ENCODE data around the gene MGAT5.

The MGAT5 gene

DNA sequence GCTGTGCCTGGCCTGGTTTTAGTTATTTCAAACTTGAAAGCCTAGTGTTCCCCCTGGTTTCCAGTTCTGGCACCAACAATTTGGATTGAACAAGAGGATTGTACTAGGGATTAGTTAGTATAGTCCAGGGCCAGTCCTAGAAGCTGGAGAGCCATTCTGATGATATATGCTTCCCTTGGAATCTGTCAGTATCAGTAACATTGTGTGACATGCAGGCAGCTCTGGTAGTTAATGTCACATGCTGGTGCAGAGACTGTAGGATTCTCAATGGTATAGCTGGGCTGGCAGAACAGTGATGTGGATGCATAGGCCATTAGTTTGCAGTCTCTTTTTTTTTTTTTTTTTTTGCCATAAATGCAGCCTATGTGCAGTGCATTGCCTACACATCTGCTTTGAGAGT, 3.6 kb downstream of the MGAT5 start:
- no peak for DNase-seq

DNA sequence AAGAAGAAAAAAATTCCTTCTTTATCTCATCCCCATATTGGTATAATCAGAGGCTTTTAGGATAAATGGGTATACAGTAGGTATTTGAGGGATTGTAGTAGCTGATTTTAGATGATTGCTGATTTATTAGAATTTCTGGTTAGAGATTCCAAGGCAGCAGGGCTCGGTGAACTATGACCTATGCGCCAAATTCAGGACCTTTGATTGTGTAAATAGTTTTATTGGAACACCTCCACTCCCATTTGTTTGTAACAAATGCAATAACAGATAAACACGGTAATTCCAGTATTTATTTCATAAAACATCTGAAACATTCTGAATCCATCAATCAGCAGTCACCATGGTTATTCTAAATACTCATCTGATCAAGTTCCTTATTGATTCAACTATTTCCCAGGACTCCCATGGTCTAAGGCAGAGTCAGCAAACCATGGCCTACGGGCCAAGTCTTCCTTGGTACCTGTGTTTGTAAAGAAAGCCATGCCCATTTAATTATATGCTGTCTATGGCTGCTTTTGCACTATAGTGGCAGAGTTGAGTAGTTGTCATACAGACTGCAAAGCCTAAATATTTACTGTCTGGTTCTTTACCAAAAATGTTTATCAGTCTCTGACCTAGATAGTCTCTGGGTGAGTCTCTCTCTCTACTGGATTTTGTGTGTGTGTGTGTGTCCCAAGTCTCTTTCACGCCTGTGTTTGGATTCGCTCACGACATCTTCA, 4.3 kb downstream of the MGAT5 start:
- no peak for DNase-seq

DNA sequence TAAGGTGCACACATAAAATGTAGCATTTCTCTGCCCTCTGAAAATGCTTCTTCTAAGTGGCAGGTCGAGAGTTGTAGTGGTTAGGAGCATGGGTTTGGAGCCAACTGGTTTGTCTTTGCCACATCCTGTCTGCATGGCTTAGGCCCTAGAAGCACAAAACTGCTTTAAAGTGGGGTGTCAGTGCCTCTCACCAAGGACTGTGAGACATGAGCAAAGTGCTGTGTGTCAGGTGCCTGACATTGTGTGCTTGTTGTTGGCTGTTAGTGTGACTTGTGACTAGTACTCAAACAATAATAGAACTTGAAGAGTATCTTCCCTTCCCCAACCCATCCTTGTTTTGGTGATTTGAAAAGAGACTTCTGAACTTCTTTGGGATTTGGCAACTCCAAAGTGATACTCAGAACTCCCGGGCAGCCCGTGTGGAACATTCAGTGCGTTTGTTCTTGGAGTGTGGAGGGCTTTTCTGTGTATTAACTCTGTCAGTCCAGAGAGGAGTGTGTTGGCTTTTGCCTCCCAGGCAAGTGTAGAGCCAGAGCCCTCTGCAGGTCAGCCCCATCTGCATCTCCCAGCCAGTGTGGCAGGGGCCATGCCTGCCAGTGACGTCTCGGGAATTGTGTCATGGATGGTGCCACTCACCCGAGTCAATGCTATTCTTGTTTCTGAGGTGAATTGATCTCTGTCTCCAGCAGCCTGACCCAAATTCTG, 5.0 kb downstream of the MGAT5 start:
- DNase-seq: no peak

DNA sequence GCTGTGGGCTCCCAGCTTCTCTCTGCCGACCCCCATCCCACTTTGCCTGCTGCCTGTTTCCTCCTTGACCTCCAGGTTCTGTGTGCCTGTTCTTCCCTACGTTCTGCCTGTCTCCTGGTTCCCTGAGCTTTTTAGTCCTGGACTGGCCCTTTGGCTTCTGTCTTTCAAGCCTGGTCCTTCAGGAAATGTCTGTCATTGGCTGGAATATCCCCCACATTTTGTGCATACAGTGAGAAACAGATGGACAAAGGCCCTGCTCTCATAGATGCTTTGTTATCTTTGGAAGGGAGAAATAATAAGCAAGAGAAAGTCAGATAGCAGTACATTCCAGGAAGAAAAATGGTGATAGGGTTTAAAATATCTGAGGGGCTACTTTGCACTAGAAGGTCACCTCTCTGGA, 5.7 kb downstream of the MGAT5 start:
- no peak for DNase-seq

DNA sequence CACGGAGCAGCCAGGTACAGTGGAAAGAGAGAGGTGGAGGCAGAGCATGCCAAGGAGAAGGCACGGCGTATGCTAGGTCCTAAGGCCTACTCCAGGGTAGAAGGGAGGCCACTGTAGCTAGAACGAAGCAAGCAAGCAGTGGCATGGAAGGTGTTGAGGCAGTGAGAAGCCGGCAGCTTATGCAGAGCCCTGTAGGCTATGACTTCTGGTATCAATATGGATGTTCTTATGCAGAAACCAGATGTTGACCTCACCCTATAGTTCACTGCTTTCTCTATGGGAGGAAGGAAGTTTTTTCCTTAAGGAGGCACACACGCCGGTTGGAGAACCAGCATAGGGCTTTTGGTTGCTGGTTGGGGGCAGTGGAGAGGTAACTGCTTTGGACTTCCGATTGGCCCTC, 6.1 kb downstream of the MGAT5 start:
- no peak for DNase-seq

DNA sequence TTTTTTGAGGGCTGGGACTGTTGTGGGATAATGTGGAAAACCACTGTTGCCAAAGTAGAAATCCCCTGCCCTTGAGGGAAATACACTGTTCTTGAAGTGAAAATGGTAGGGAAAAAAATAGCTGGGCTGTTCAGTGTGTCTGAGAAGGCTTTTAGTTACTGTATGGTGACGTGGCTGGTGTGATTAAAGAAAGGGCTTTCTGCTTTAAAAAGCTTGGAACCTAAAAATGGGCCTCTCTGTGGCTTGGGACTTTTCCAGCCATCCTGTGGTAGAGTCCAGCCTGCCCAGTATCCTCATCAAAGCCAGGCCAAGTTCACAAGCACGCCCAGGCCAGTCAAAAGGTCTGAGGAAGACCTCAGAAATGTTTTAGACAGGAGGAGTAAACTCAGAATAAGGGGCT, 6.8 kb downstream of the MGAT5 start:
- DNase-seq: no peak

DNA sequence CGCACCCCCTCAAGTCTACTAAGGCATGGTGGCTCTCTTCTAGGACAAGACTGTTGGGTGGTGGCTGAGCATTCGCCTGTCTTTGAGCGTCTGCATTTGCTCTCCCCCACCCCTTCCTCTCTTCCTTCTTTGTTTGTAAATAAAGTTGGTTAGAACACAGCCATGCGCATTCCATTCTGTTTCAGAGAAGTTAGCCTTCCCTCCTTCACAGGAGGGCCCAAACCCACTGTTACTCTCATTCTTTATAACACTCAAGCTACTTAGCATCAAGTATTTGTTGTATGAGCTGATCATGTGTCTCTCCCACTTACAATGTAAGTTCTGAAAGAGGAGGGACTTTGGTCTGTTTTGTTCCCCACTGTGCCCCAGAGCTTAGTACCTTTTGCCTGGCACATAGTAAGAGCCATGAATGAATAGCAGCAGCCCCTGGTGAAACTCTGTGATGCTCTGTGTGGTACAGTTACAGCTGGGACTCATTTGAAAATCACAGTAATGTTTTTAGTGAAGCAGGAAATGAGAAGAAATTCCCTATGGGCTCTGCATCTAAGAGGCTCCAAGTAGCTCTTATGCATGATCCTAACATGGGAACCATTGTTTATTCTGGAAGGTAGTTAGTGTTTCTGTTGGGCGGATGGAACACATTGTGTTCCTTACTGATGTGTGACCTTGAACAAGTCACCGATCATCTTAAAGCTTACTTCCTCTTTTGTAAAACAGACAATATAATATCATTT, 7.7 kb downstream of the MGAT5 start:
- no peak for DNase-seq

DNA sequence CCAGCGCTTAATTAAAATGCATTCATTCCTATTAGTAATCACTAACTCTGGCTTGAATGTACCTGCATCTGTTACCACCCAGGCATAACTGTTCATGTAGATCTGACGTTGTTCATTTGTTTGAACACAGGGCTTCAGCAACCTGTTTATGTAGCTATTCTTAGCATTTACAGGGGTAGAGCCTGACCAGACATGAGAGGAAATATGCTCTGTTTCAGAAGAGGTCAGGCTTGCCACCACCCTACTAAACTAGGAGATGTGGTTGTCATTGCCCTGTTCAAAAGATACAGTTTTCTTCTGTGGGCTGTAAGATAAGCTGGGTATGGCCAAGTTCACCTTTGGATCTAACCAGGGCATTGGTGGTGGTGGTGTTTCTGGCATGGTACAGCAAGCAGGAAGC, 8.8 kb downstream of the MGAT5 start:
- no peak for DNase-seq

DNA sequence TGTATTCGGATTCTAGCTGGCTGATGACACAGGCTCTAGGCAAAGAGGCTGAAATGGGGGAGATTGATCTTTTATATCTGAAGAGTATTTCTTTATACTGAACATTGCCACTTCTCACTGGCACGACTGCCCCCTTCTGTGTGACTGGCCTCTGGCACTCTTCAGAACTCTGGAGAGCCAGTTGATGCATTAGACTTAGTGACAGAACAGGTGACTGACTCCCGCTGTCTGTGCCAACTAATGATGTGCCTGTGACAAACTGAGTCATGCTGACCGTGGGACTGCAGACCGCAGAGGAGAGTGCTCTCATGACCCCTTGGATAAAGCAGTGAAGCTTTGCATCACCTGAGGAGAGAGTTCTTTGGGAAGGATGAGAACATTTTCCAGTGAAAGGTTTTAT, 14.4 kb downstream of the MGAT5 start:
- DNase-seq: no peak

DNA sequence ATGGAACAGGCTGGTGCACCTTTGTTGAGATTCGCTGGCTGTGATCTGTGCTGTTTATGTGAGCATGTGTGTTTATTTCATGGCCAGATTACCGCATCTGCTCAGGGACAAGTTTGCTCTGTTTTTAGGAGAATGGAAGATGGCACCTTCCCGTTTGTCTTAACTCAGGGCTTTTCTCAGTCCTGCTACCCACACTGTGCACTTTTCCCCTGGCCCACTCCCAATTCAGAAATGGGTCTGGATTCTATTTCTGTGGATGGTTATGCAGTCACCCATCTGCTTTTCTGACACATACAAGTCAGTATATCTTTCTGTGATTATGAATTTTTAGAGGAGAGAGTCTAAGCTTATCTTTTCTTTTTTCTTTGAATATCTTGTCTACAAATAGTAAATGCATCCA, 15.4 kb downstream of the MGAT5 start:
- DNase-seq: no peak

DNA sequence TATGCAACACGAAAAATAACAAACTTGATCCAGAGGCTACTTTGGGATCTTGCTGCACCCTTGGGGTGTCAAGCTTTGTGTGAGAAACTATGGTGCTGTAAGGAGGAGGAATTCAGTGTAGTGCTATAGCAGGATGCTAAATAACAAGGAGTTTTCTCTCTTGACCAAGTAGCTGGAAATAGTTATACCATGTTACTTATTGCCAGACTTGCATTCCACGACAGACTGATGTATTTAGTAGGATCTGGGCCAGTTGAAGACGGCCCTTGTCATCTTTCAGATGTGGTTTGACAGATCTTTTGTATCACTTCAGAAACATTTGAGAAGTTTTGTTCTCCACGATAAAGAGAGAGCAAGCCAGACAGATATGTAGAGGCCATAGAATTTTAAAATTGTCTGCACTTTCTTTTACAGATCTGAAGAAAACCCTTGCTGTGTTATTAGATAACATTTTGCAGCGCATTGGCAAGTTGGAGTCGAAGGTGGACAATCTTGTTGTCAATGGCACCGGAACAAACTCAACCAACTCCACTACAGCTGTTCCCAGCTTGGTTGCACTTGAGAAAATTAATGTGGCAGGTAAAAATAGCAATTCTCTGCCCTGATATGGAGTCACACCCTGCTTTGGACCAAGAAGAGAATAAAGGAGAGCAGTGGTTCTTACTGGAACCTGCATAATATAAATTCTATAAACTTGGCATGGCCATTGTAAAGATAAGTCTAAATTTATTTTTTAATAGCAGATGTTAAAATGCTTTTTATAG, 16.3 kb downstream of the MGAT5 start:
- DNase-seq: no peak

DNA sequence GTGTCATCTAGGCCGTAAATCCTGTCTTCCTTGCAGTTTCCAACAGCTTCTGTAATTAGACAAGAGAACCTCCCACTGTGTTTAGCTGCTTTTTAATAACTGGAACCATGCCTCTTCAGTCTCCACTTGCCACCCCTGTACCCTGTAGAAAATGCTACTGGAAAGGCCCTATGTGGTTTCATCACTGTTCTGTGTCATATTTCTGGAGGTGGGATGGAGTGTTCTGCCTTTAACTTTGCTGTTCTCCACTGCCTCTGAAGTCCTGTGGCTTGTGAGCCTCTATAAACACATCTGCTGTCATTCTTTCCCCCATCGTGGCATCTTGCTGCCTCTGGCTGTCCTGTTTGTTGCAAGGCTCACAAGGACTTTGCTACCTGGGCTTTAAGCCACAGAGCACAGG, 17.9 kb downstream of the MGAT5 start:
- no peak for DNase-seq

DNA sequence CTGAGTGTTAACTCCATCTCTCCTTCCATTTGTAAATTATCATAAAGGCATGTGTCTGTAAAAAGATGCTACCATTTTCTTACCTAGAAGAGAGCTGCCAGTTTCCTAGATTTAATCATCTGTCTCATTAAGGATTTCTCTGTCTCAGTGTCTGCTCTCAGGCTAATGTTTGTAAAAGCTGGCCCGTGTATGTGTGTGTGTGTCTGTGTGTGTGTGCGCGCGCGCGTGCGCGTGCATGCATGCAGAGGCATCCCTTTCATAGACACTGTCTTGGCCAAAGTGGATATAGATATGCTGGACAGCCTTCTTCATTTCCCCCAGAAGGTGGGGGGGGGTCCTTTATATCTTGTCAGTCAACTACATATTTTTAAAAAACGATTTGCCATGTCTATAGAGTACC, 18.9 kb downstream of the MGAT5 start:
- DNase-seq: no peak

DNA sequence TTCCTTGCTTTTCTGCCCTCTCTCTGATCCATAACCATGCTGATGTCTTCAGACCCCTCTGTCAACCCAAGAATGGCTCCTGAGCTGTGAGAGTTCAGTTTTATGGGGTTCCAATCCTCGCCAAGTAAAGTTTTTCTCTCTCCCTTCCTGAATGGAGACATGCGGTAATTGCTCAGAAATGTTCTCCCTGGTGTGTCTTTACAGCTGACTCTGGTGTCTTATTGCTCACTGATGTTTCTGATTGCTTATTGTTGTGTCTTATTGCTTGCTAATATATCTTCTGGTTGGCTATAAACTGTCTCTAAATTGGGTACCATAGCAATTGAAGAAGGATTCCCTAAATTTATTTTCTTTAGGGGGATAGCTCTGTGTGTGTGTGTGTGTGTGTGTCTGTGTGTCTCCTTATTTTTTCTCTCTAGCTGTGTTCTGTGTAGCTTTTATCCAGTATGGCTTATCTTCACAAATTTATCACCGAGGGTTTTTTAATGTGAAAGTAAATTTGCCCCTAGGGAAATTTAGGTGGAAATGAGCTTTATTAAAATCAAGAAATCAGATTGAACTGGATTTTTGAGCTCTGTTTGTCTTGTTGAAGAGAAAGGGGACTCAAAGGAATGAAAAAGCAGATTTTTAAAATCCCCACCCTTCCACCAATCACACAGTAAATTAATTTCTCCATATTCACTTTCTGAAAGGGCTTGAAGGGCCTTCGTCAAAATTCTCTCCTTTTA, 19.5 kb downstream of the MGAT5 start:
- DNase-seq: no peak

DNA sequence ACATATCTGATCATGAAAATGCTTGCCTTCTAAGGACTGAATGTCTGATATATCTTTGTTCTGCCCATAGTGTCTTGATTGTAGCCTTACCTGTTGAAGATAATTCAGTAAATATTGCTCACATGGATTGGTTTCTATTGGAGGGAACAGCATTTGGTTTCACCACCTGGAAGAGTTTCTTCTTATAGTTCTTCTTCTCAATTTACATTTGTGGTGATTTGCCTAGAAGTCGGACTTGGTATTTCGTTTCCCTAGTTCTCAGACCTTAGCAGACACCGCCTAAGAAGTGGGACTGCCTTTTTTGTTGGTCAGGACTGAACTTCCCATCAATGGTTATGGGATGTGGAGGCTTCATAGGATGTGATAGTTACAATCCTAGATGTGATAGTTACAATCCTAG, 20.2 kb downstream of the MGAT5 start:
- no peak for DNase-seq

DNA sequence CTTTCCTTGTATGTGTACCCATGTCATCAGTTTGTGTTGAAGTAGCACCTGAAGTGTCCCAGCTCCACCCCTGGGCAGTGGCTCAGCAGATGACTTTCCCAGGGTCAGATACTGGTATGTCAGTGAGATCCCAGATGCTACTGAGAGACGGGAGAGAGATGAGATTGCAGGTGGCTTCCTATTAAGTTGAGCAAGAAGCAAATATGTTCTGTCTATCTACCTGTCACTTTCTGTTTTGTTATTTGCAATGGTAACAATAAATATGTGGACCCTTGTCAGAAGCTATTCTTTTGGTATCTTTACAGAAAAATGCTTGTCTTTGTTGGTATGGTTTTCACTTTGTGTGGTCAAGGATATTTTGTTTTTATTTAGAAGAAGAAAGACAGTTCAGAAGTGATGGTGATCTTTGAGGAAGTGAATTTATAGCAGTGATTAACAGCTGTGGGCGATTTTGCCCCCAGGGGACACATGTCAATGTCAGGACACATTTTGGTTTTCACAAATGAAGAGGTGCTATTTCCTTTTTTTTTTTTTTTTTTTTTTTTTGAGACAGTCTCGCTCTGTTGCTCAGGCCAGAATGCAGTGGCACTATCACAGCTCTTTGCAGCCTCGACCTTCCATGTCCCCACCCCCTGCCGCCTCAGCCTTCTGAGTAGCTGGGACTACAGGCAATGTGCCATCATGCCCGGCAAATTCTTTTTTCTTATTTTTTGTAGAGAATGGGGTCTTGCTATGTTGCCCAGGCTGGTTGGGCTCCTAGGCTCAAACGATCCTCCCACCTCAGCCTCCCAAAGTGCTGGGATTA, 21.4 kb downstream of the MGAT5 start:
- no peak for DNase-seq

DNA sequence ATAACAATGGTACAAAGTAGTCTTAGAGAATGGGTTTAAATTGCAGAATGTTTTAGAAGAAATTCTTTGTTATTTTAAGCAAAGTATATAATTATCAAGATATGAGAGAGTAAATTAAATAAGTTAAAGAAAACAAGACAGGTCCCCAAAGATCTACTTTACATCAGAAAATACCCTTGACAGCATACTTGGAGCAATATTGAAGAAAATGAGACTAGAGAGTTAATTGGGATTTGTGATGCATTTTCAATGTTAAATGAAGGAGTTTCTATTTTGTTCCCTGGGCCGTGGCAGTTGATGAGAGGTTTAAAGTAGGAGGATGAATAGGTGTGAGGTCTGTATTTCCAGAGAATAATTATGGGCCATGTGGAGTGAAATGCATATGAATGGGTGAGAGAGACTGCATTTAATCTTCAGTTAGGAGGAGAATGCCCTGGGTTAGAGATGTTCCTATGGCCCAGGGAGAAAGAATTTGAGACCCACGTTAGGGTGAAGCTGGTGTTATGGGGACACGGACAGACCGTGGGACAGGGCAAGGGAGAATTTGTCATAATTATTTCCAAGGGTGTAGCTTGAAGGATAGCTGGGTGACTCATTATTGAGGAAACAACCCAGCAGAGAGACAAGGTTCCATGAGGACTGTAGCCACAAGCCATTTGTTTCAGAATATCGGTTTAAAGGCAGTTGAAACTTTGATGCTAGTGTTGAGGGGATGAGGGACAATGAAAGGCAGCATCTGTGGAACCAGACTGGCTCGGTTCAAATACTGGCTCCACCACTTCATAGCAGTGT, 22.7 kb downstream of the MGAT5 start:
- DNase-seq: no peak

DNA sequence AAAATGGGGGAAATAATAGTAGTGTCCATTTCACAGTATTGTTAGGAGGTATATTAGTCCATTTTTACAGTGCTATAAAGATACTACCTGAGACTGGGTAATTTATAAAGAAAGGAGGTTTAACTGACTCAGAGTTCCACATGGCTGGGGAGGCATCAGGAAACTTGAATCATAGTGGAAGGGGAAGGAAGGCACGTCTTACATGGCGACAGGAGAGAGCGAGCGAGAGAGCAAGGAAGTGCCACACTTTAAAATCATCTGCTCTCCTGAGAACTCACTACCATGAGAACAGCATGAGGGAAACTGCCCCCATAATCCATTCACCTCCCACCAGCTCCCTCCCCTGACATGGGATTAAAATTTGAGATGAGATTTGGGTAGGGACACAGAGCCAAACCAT, 23.4 kb downstream of the MGAT5 start:
- no peak for DNase-seq

DNA sequence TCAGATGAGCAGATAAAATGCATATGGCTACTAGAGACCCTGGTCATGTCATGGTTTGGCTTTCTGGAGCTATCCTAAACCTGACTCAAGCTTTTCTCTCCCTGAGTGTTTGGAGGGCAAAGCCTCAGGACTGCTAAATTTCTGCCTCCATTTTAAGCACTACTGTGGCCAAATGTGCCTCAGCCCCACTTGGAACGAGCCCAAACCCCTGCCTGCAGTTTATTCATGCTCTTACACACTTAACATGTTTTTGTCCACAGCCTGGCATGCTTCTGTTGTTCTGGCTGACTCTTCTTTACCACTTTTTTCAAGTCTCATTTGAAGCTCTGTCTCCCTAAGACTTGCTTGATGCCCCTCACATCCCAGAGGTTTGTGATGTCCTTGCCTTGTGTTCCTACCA, 24.7 kb downstream of the MGAT5 start:
- DNase-seq: no peak

DNA sequence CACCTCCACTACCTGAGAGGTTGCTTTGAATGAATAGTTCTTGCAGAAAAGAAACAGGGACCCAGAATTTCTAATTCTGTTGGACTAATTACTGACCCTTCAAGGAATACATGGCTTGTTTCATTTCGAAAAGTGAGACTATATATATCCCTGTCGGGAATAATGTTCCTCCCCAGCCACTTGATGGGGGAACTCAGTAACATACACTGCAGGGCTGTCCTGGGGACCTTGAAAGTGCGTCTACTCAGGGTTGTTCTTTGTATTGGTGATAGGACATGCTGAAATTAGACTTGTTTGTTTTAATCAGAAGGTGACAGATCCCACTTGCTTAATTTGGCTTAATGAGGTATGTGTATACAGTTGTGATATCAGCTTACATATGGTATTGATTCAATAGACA, 25.5 kb downstream of the MGAT5 start:
- DNase-seq: no peak

DNA sequence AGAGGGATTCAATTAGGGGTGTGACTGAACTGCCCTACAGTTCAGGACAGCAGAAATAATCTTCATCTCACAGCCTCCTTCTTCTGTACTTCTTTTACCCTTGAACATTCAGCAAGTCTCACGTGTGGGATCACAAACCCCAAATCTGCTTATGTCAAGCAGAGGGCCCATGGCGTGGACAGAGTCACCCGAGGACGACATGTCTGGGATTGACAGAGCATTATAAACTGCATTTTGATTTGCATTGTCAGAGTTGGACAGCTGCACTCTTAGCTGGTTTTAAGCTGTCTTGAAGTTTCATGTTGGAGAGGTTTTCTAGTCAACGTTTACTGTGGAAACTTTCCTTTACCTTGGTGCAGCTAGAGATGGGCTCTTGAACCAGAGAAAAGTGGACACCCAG, 26.4 kb downstream of the MGAT5 start:
- no peak for DNase-seq
